T follicular helper cell (primary cell): ENCODE results near the gene MIR17HG.
"Not testable (repeated sequence)": the region's sequence is repeated elsewhere in the genome, so short reads cannot be mapped to it uniquely, and the experiment has no call there.

Experiments
- DNase-seq: peaks from one replicate; pipeline ENCODE4 v3.0.0-alpha.2; 2020; ENCODE audit warnings: low read depth
- total RNA-seq, 2 experiments: gene quantifications; one replicate each; lab custom pipeline; 2026; lab: John Stamatoyannopoulos, UW

The MIR17HG gene
- 16.0 to 44.8 reads per million in 2 experiments for total RNA-seq

- DNase-seq, result peak; percentile 80
Observed at GRCh38 chr13:91347202-91347995, at the start of gene MIR17HG. Gene MIR17HG (plus strand): TSS chr13:91347687.

- DNase-seq, result no peak
Observed at GRCh38 chr13:91298060-91298459, 49.4 kb upstream of the MIR17HG start.

GRCh38 chr13:91302111-91302510, 45.4 kb upstream of the MIR17HG start:
- no peak for DNase-seq

- no peak for DNase-seq
Observed at GRCh38 chr13:91303031-91303430, 44.5 kb upstream of the MIR17HG start.

- DNase-seq, result no peak
Observed at GRCh38 chr13:91304741-91305140, 42.7 kb upstream of the MIR17HG start.

GRCh38 chr13:91305652-91306051, 41.8 kb upstream of the MIR17HG start:
- no peak for DNase-seq

- DNase-seq, result no peak
Observed at GRCh38 chr13:91307887-91308286, 39.6 kb upstream of the MIR17HG start.

GRCh38 chr13:91308299-91308698, 39.2 kb upstream of the MIR17HG start:
- DNase-seq, result no peak

GRCh38 chr13:91311491-91311890, 36.0 kb upstream of the MIR17HG start:
- DNase-seq, result no peak

GRCh38 chr13:91312324-91312723, 35.2 kb upstream of the MIR17HG start:
- no peak for DNase-seq

- peak; percentile 2 for DNase-seq
Observed at GRCh38 chr13:91313103-91313502, 34.4 kb upstream of the MIR17HG start.

- DNase-seq, result no peak
Observed at GRCh38 chr13:91313581-91313980, 33.9 kb upstream of the MIR17HG start.

- no peak for DNase-seq
Observed at GRCh38 chr13:91314888-91315287, 32.6 kb upstream of the MIR17HG start.

- DNase-seq, result no peak
Observed at GRCh38 chr13:91318886-91319285, 28.6 kb upstream of the MIR17HG start.

GRCh38 chr13:91319996-91320395, 27.5 kb upstream of the MIR17HG start:
- DNase-seq, result no peak

- not testable (repeated sequence) for DNase-seq
Observed at GRCh38 chr13:91320990-91321389, 26.5 kb upstream of the MIR17HG start.

- DNase-seq, result no peak
Observed at GRCh38 chr13:91323349-91323748, 24.1 kb upstream of the MIR17HG start.

- DNase-seq, result no peak
Observed at GRCh38 chr13:91326146-91326545, 21.3 kb upstream of the MIR17HG start.

GRCh38 chr13:91328726-91329125, 18.8 kb upstream of the MIR17HG start:
- no peak for DNase-seq

GRCh38 chr13:91329733-91330132, 17.8 kb upstream of the MIR17HG start:
- DNase-seq, result no peak

- no peak for DNase-seq
Observed at GRCh38 chr13:91331047-91331915, 16.2 kb upstream of the MIR17HG start.

- no peak for DNase-seq
Observed at GRCh38 chr13:91346062-91346461, 1.4 kb upstream of the MIR17HG start.

- DNase-seq, result peak; percentile 21
Observed at GRCh38 chr13:91346850-91347201, 661 bp upstream of the MIR17HG start.
